ENCODE results near the gene NLRP8. TPM values are rescaled to one million over a fixed set of nuclear protein-coding genes. Genes with fewer than 3 reads are reported as not detected.

Gene NLRP8
- total RNA-seq, 1 experiment from 2014 or later, result not detected

DNA sequence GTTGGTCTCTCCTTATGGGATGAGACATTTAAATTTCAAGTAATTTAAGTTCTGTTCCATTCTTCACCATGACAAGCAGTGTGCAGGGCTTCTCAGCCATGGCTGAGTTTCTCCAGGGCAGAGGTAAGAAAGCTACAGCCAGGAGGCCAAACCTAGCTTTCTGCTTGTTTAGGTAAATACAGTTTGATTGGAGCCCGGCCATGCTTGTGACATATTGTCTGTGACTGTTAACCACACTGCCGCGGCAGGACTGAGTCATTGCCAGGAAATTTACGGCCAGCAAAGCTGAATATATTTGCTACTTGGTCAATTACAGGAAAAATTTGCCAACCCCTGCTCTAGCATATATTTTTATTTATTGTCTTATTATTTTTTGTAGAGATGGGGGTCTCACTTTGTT is 10.7 kb downstream of the NLRP8 start:
- Histone ChIP-seq H3K79me2 (ENCODE audit: insufficient read depth, low read length) (no peaks in the 10 kb centered on the region), H4K5ac (ENCODE audit: insufficient read length, low read depth, low read length) (no peak overlapping the region), H3K4me2 (ENCODE audit: insufficient read depth, insufficient read length, low read length) (no peak overlapping the region), H2AFZ (ENCODE audit: low read length) (no peak overlapping the region), H2BK15ac (ENCODE audit: low read depth, low read length) (no peak overlapping the region), H3K18ac (ENCODE audit: insufficient read length, low read depth, low read length) (no peak overlapping the region), H4K20me1 (ENCODE audit: control insufficient read depth, insufficient read depth, insufficient read length) (no peaks in the 10 kb centered on the region), H2BK5ac (ENCODE audit: insufficient read length, low read length) (no peak overlapping the region), H3K4ac (ENCODE audit: low read depth, low read length) (no peak overlapping the region), H4K91ac (ENCODE audit: insufficient read length, low read depth, low read length) (no peak overlapping the region), H2BK12ac (ENCODE audit: insufficient read length, low read depth, low read length) (no peak overlapping the region), H2BK120ac (ENCODE audit: low read depth, low read length, poor library complexity, severe bottlenecking) (no peak overlapping the region), H3K4me1 (ENCODE audit: insufficient read depth, low read length) (no peaks in the 10 kb centered on the region), H2BK20ac (ENCODE audit: low read depth, low read length, poor library complexity, severe bottlenecking) (no peak overlapping the region), H3K56ac (ENCODE audit: insufficient read length, low read depth, low read length) (no peak overlapping the region), H3K9me3 (ENCODE audit: control insufficient read depth, low read depth, low read length) (peaks cover 85% of the 10 kb centered on the region), H3T11ph (ENCODE audit: low read length) (no peak overlapping the region), H4K8ac (replicated peaks; ENCODE audit: insufficient read length, low read depth, low read length) (no peak overlapping the region), H3K14ac (ENCODE audit: insufficient read depth, low read length) (no peak overlapping the region), H3K27me3 (ENCODE audit: insufficient read depth, low read length) (no peaks in the 10 kb centered on the region), H2AK5ac (ENCODE audit: insufficient read length, low read length) (no peak overlapping the region), H3K27ac (ENCODE audit: insufficient read length, low read depth, low read length) (no peak overlapping the region), H3K9ac (ENCODE audit: extremely low read depth, insufficient read length, low read length) (no peak overlapping the region), H3K23ac (ENCODE audit: insufficient read length, low read depth, low read length) (no peak overlapping the region), H3K79me1 (ENCODE audit: insufficient read depth, low read depth, low read length, poor library complexity, severe bottlenecking) (no peaks in the 10 kb centered on the region), H3K23me2 (ENCODE audit: insufficient read length, low read depth, low read length, poor library complexity, severe bottlenecking) (no peaks in the 10 kb centered on the region)
- H3K4me1 Mint-ChIP-seq, result no peaks in the 10 kb centered on the region
- peaks cover 95 to 97% of the 10 kb centered on the region in 2 experiments for H3K9me3 Mint-ChIP-seq
- H3K27me3 Mint-ChIP-seq (ENCODE audit: low read depth), result no peaks in the 10 kb centered on the region; the same call in 1 of the 2 replicates
- no peak for DNase-seq
- peaks cover 0 to 27% (median 0%) of the 10 kb centered on the region in 3 experiments; a peak in 4 of 7 replicates for H3K36me3 Mint-ChIP-seq (ENCODE audit: insufficient read depth in 1 of 3, low read depth in 3 of 3)
- H3K4me3 Mint-ChIP-seq, result no peak overlapping the region
- TF ChIP-seq, protein P1, sequence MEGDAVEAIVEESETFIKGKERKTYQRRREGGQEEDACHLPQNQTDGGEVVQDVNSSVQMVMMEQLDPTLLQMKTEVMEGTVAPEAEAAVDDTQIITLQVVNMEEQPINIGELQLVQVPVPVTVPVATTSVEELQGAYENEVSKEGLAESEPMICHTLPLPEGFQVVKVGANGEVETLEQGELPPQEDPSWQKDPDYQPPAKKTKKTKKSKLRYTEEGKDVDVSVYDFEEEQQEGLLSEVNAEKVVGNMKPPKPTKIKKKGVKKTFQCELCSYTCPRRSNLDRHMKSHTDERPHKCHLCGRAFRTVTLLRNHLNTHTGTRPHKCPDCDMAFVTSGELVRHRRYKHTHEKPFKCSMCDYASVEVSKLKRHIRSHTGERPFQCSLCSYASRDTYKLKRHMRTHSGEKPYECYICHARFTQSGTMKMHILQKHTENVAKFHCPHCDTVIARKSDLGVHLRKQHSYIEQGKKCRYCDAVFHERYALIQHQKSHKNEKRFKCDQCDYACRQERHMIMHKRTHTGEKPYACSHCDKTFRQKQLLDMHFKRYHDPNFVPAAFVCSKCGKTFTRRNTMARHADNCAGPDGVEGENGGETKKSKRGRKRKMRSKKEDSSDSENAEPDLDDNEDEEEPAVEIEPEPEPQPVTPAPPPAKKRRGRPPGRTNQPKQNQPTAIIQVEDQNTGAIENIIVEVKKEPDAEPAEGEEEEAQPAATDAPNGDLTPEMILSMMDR (conservative IDR thresholded peaks at IDR 0.05), result no peak
- WGBS (ENCODE audit: extremely low coverage, insufficient read length, low lambda C conversion rate), result no CpG with 5 or more reads among the region's 4 CpGs
- no peak overlapping the region for H3K27ac Mint-ChIP-seq
